Measurements from ENCODE around the gene ATF6B.

DNA sequence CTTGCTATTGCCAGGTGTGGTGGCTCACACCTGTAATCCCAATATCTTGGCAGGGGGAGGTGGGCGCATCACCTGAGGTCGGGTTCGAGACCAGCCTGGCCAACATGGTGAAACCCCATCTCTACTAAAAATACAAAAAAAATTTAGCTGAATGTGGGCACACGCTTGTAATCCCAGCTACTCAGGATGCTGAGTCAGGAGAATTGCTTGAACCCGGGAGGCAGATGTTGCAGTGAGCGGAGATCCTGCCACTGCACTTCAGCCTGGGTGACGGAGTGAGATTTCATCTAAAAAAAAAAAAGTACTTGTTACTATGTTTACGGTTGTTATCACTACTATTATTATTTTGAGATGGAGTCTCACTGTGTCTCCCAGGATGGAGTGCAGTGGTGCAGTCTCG, 28.8 kb upstream of the ATF6B start:
- TF ChIP-seq POLR2A (IDR thresholded peaks at IDR 0.05; ENCODE audit: low read depth, low read length) (no peak), POLR2AphosphoS5 (IDR thresholded peaks at IDR 0.05; ENCODE audit: low read depth, low read length) (no peak), TAF1 (IDR thresholded peaks at IDR 0.05; ENCODE audit: borderline replicate concordance, low read depth, low read length) (no peak)

All from GM12892 (cell line).